HS-27A (cell line): ENCODE results near the gene LRRC57.
"Not testable (repeated sequence)": the region's sequence is repeated elsewhere in the genome, so short reads cannot be mapped to it uniquely, and the experiment has no call there.

Source experiments
- DNase-seq: peaks from one replicate; pipeline ENCODE4 v3.0.0-alpha.2; 2012; ENCODE audit warnings: low read depth, missing footprints

LRRC57 gene

GRCh38 chr15:42548249-42549031, at the start of gene LRRC57, which contains the start of gene HAUS2:
Gene LRRC57, minus strand, starts transcription at chr15:42548793. Its CDS starts 359 bp downstream, at chr15:42548434.
Gene HAUS2, plus strand, starts transcription at chr15:42548838. Its CDS starts 35 bp downstream, at chr15:42548873.
- DNase-seq = peak; percentile 77

- no peak for DNase-seq
Measured at GRCh38 chr15:42595626-42596240, 47.1 kb upstream of the LRRC57 start.

- DNase-seq = no peak
Measured at GRCh38 chr15:42594095-42594494, 45.5 kb upstream of the LRRC57 start.

- no peak for DNase-seq
Measured at GRCh38 chr15:42593143-42593542, 44.5 kb upstream of the LRRC57 start.

- DNase-seq = no peak
Measured at GRCh38 chr15:42592716-42593115, 44.1 kb upstream of the LRRC57 start.

DNA sequence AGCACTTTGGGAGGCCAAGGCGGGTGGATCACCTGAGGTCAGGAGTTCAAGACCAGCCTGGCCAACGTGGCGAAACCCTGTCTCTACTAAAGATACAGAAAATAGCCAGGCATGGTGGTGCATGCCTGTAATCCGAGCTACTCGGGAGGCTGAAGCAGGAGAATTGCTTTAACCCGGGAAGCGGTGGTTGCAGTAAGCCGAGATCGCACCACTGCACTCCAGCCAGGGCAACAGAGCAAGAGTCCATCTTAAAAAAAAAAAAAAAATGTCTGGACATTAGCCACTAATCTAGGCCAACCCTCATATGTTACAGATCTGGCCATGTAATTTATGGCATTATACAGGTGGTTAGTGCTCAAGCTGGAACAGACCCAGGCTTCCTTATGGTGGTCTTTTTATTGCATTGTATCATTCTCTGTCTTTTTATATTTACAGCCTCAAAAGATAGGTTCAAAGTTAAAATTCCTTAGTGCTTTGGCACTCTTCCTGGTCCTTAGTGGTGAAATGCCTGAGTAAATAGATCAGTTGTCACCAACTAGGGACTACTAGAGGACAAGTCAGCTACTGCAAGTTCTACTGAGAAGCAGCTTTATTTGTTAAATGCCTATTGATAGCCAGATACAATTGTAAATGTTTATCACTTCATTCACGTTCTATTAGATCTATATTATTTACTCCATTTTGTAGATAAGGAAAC, 42.8 kb upstream of the LRRC57 start:
- no peak for DNase-seq

DNA sequence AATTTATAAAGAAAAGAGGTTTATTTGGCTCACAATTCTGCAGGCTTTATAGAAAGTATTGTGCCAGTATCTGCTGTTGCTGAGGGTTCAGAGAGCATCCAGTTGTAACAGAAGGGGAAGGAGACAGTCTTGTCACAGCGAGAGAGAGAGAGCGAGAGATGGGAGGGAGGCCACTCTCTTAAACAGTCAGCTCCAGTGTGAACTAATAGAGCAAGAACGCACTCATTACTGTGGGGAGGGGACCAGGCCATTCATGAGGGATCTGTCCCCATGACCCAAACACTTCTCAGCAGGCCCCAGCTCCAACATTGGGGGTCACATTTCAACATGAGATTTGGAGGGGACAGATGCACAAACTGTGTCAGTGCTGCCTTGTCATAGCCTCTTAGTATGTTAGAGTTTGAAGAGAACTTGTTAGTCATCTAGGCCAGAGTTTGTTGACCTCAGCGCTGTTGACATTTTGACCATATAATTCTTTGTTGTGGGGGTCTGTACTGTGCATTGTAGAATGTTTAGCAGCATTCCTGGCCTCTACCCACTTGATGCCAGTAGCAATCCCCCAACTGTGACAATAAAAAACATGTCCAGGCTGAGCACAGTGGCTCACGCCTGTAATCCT, 42.1 kb upstream of the LRRC57 start:
- no peak for DNase-seq

DNA sequence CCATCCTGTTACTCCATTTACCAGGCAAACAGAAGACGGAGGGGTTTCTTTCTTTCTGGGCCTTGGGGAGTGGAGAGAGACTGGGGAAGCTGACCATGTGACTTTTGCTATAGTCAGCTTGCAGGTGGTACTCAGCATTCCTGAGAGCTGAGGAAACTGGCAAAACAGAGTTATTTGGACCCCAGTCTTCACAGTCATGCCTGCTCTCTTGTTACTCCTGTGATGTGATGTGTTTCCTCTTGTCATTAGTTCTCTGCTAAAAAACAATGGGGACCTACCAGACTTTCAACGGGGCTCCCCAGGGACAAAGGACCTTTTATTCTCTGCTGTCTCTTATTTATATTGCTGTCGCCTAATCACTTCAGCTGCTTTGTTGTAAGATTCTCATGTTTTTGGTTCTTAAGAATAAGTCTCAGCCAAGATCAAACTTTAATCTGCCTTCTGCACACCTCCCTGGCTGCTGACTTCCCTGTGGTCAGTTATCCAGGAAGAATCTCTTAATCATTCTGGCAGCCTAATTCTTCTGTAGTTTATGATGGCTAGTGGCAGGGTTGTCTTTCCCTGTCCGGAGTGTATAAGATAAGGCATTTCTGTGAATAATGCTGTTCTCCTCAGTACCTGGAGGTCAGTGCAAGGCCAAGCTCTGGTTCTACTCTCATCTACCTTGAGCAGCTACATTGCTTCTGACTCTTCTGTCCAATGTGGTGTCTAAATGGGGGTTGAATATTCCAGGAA, 35.6 kb upstream of the LRRC57 start:
- DNase-seq = no peak

DNA sequence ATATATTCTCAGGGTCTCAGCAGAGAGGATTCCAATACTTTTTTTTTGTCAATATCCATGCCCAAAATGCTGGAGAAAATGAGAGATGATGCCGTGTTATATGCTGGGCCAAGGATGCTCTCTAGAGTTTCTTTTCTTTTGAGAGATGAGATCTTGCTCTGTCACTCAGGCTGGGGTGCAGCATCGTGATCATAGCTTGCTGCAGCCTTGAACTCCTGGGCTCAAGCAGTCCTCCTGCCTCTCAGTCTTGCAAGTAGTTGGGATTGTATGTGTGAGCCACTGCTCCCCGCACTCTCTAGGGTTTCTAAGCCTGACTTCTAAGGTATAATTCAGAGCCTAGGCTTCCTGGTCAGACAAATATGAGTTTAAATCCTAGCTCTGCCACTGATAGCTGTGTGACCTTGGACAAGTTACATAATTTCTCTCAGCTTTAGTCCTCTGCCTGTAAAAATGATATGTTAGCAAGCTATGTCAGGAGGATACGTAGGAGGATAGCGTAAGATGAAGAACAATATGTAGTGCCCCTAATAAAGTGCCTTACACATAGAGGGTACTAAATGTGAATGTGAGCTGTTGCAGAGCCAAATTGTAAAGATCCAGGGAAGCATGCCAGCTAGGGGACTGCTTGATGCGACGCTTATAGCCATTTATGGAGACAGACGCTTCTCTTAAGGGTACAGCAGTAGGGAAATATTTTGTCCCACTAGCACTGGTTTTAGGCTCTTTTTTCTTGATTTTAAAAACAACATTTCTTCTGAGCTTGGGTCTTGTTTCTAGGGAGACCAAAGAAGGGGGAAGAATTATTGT, 34.2 kb upstream of the LRRC57 start:
- no peak for DNase-seq

DNA sequence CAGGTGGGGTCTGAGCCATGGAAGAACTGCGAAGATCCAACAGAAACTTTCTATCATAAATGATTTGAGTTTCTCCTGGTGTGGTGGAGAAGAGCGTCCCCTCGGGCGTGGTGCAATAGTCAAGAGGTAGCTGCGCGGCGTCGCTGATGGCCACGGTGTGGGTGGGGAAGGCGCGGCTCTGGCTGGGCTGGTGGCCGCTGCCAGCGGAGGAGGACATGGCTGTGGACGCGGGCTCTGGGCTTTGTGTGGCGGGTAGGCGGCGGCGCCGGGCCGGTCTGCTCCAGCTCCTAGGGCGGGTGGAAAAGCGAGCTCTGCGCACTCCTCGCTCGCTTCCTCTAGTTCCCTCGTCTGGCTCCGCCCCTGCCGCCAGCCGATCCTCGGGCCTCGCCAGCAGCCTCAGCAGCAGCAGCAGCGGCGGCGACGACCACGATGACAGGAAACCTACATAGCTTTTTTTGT, 32.7 kb upstream of the LRRC57 start:
- no peak for DNase-seq

DNA sequence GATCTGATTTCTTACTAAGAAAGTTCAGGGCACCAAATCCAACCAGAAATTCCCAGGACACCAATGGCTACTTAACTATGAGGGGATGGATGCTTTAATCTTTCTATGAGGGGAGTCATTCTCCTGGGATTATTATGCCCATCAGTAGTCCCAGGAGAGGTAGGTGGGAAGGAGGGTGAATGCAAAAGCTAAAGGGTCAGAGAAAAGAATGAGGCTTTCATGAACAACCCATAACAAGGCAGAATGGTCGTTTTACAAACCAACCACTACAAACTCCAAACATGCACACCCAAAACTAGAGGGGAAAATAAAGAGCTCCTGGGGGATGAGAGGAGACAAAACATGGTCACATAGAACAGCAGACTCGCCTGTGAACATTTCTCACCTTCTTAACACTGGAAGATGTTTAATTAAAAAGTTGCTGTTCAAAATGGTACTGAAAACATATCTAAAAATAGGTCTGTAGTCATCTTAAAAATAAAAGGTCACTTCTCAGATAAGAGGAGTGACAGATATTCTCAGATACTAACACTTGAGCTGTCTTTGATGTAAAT, 30.5 kb upstream of the LRRC57 start:
- DNase-seq = no peak

GRCh38 chr15:42577514-42578031, 29.0 kb upstream of the LRRC57 start:
- no peak for DNase-seq

GRCh38 chr15:42576776-42577175, 28.2 kb upstream of the LRRC57 start:
- no peak for DNase-seq

GRCh38 chr15:42576040-42576594, 27.5 kb upstream of the LRRC57 start:
- DNase-seq = no peak

DNA sequence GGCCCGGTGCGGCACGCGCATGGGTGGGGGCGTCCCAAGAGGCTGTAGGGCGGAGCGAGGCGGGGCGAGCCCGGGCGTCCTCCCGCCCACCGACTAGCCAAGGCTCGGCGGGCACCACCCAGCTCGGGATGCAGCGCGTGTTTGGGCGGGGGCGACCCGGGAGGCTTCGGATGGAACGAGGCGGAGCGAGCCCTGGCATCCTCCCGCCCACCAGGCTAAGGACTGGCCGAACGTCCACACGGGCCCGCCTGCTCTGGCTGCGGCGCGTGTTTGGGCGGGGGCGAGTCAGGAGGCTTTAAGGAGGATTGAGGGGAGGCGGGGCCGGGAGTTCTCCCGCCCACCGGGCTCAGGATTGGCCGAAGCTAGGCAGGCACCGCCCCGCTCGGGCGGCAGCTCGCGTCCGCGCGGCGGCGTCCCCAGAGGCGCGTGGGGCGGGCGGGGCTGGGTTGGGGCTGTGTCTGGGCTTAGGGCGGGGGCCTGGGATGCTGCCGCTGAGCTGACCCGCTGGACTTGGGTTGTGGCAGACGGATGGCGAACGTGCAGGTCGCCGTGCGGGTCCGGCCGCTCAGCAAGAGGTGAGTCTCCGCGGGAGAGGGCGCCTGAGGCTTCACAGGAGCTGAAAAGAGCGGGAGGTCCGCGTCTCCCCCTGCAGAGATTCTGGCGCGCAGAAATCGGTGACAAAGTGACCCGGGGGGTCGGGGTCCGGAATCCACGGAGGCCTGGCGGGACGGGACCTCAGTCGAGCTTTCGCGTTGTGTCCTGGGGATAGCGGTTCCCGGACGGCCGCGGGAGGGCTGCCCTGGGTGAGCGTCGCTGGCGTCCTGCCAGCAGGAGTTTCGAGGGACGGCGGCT, 26.8 kb upstream of the LRRC57 start, which contains the start of gene STARD9:
TSS of gene STARD9 (plus strand) at position 419 of the 852 bp plus-strand sequence. CDS start at position 529, 110 bp downstream.
- DNase-seq = peak; percentile 95

DNA sequence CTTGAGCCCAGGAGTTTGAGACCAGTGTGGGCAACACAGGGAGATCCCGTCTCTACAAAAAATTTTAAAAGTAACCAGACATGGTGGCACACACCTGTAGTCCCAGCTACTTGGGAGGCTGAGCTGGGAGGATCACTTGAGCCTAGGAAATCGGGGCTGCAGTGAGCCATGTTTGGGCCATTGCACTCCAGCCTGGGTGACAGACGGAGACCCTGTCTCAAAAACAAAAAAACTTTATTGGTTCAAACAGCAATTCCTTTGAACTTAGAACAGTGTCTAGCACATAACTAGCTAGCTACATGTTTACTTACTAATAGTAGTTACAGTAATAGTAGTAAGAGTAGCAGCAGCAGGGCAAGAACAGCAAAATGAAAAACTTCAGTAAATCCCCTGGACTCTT, 10.1 kb upstream of the LRRC57 start:
- no peak for DNase-seq

DNA sequence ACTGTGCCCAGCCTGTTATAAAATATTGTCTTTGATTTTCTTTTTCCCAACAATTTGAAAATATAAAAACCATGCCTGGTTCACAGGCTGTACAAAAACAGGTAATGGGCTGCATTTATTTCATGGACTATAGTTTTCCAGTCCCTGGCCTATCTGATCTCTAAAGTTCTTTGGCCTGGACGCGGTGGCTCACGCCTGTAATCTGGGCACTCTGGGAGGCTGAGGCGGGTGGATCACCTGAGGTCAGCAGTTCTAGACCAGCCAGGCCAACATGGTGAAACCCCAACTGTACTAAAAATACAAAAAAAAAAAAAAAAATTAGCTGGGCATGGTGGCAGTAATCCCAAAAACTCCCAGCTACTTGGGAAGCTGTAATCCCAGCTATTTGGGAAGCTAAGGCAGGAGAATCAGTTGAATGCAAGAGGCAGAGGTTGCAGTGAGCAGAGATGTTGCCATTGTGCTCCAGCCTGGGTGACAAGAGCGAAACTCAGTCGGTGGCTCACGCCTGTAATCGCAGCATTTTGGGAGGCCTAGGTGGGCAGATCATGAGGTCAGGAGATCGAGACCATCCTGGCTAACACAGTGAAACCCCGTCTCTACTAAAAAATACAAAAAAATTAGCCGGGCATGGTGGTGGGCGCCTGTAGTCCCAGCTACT, 8.1 kb upstream of the LRRC57 start:
- not testable (repeated sequence) for DNase-seq

GRCh38 chr15:42553554-42553953, 5.0 kb upstream of the LRRC57 start:
- DNase-seq = no peak
